Measurements from ENCODE around the gene DUSP2.

Gene DUSP2

DNA sequence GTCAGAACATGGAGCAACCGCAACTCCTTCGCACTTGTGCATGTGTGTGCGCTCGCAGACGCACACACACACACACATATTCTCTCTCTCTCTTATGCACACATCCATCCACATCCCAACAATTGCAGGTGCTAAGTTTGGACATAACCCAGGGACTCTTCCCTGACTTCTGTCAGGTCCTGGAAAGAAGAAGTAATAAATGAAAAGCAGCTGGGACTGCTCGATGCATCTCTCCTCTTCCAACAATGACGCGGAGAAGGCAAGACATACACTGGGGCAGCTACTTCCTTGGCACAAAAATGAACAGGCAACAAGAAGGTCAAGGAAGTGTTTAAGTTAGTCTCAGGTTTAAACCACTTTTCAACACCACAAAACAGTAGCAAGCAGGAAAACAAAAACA, 39.7 kb upstream of the DUSP2 start:
- Histone ChIP-seq H3K4me3 (ENCODE audit: low read depth, low read length) (no peak overlapping the region), H3K27me3 (ENCODE audit: insufficient read depth, low read depth, severe bottlenecking) (no peaks in the 10 kb centered on the region), H3K9me3 (ENCODE audit: severe bottlenecking) (no peaks in the 10 kb centered on the region), H3K27ac (no peak overlapping the region), H3K36me3 (peaks cover 61% of the 10 kb centered on the region)
- TF ChIP-seq, protein P1, sequence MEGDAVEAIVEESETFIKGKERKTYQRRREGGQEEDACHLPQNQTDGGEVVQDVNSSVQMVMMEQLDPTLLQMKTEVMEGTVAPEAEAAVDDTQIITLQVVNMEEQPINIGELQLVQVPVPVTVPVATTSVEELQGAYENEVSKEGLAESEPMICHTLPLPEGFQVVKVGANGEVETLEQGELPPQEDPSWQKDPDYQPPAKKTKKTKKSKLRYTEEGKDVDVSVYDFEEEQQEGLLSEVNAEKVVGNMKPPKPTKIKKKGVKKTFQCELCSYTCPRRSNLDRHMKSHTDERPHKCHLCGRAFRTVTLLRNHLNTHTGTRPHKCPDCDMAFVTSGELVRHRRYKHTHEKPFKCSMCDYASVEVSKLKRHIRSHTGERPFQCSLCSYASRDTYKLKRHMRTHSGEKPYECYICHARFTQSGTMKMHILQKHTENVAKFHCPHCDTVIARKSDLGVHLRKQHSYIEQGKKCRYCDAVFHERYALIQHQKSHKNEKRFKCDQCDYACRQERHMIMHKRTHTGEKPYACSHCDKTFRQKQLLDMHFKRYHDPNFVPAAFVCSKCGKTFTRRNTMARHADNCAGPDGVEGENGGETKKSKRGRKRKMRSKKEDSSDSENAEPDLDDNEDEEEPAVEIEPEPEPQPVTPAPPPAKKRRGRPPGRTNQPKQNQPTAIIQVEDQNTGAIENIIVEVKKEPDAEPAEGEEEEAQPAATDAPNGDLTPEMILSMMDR (IDR thresholded peaks at IDR 0.05; ENCODE audit: low read depth, low read length) = no peak
- no peak for DNase-seq

DNA sequence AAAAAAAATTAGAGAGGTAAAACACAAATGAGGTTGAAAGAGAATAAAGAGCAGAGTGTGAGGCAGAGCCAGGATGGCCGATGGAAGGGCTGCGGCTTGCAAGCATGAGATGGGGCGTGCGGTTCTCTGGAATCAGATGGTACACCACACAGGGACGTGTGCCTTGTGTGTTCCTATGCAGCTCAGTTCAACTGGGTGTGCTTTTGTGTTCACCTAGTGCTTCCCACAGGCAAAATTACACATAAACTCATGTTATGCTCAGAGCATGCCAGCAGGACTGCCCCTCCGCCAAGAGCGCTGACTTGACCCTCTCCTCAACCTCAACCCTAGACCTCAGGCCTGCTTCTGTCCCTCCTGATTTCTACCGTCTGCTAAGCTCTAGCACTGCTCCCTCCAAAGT, 38.9 kb upstream of the DUSP2 start:
- TF ChIP-seq, protein P1 (IDR thresholded peaks at IDR 0.05; ENCODE audit: low read depth, low read length) = no peak
- no peak for DNase-seq
- H3K4me3 ChIP-seq (ENCODE audit: low read depth, low read length) = no peak overlapping the region
- H3K27me3 ChIP-seq (ENCODE audit: insufficient read depth, low read depth, severe bottlenecking) = no peaks in the 10 kb centered on the region
- H3K27ac ChIP-seq = no peak overlapping the region
- H3K36me3 ChIP-seq = peaks cover 53% of the 10 kb centered on the region
- H3K9me3 ChIP-seq (ENCODE audit: severe bottlenecking) = no peaks in the 10 kb centered on the region

DNA sequence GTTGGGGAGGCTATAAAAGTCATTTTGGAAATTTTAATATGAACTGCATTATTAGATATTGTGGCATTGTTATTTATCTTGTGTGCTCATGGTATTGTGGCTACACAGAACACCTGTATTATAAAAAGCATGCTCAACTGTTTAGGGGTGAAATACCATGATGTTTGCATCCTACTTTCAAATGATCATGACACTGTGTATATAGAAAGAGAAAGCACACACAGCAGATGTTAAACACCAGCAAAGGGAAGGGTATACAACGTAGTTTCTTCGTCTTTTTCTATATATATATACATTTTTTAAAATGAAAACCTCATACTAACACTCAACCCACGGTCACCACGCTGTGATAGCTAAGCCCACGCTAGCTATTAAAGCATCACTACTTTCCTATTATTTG, 36.3 kb upstream of the DUSP2 start:
- DNase-seq = no peak
- Histone ChIP-seq H3K4me3 (ENCODE audit: low read depth, low read length) (no peak overlapping the region), H3K27ac (no peak overlapping the region), H3K36me3 (peaks cover 28% of the 10 kb centered on the region), H3K27me3 (ENCODE audit: insufficient read depth, low read depth, severe bottlenecking) (no peaks in the 10 kb centered on the region), H3K9me3 (ENCODE audit: severe bottlenecking) (no peaks in the 10 kb centered on the region)
- TF ChIP-seq, protein P1 (IDR thresholded peaks at IDR 0.05; ENCODE audit: low read depth, low read length) = no peak

DNA sequence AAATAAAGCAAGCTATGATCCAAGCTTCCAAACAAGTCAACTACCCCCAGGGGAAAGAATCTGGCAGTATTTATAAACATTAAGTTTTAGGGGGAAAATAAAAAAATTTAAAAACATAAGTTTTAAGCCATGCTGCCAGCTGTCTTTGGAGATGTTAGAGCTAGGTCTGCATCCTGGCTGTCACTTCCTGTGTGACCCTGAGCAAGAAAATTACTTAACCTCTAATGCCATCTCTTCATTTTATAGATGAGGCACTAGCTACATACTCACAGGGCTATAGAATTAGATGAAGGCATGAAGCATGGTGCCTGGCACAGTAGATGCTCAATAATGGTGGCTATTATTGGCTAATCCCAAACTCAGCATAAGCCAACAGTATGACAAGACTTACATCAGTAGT, 35.3 kb upstream of the DUSP2 start:
- H3K36me3 ChIP-seq = peaks cover 18% of the 10 kb centered on the region

DNA sequence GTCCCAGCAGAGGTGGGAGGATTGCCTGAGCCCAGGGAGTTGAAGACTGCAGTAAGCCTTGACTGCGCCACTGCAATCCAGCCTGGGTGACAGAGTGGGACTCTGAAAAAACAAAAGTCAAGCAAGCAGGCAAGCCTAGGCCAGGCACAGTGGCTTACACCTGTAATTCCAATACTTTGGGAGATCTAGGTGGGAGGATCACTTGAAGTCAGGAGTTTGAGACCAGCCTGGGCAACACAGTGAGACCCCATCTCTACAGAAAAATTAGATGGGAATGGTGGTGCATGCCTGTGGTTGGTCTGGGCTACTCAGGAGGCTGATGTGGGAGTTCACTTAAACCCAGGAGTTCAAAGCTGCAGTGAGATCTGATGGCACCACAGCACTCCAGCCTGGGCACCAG, 34.8 kb upstream of the DUSP2 start:
- no peak overlapping the region for H3K4me3 ChIP-seq (ENCODE audit: low read depth, low read length)

More for the DNA sequence above, 35.3 kb upstream of the DUSP2 start:
- no peak for DNase-seq
- Histone ChIP-seq H3K4me3 (ENCODE audit: low read depth, low read length) (no peak overlapping the region), H3K27ac (no peak overlapping the region), H3K27me3 (ENCODE audit: insufficient read depth, low read depth, severe bottlenecking) (no peaks in the 10 kb centered on the region), H3K9me3 (ENCODE audit: severe bottlenecking) (no peaks in the 10 kb centered on the region)
- TF ChIP-seq, protein P1 (IDR thresholded peaks at IDR 0.05; ENCODE audit: low read depth, low read length) = no peak

DNA sequence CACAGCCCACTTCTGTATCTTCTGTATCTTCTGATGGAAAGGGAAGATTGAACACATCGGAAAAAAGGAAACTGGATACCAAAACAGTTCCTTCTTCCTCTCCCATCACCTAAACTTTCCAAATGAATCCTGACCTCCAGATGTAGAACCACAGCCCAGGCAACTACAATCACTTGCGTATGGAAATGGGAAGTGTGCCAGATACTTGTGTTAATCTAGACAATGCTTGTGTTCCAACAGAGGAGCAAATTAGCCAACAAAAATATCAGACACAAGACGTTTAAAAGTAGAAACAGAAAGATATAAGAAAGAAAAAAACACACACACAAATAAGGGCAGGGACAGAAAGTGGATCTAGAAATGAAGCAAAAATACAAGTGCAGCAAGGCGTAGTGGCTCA, 31.4 kb upstream of the DUSP2 start:
- Histone ChIP-seq H3K4me3 (ENCODE audit: low read depth, low read length) (no peak overlapping the region), H3K36me3 (no peaks in the 10 kb centered on the region), H3K9me3 (ENCODE audit: severe bottlenecking) (no peaks in the 10 kb centered on the region), H3K27ac (no peak overlapping the region), H3K27me3 (ENCODE audit: insufficient read depth, low read depth, severe bottlenecking) (no peaks in the 10 kb centered on the region)
- no peak for DNase-seq
- TF ChIP-seq, protein P1 (IDR thresholded peaks at IDR 0.05; ENCODE audit: low read depth, low read length) = no peak

More for the DNA sequence above, 34.8 kb upstream of the DUSP2 start:
- Histone ChIP-seq H3K27ac (no peak overlapping the region), H3K36me3 (peaks cover 12% of the 10 kb centered on the region), H3K27me3 (ENCODE audit: insufficient read depth, low read depth, severe bottlenecking) (no peaks in the 10 kb centered on the region), H3K9me3 (ENCODE audit: severe bottlenecking) (no peaks in the 10 kb centered on the region)
- no peak for DNase-seq
- TF ChIP-seq, protein P1 (IDR thresholded peaks at IDR 0.05; ENCODE audit: low read depth, low read length) = no peak
